ENCODE results near the gene EXOC6B.

EXOC6B gene

GRCh38 chr2:72785517-72785916 lies 40.3 kb downstream of the EXOC6B start:
- no peak for FAIRE-seq

- FAIRE-seq = no peak
These were observed 43.3 kb downstream of the EXOC6B start for GRCh38 chr2:72782520-72782919.

- FAIRE-seq = no peak
These were observed 44.4 kb downstream of the EXOC6B start for GRCh38 chr2:72781480-72781879.

GRCh38 chr2:72780477-72780876 lies 45.4 kb downstream of the EXOC6B start:
- no peak for FAIRE-seq

GRCh38 chr2:72779495-72779894 lies 46.3 kb downstream of the EXOC6B start:
- FAIRE-seq = no peak

- no peak for FAIRE-seq
These were observed 47.4 kb downstream of the EXOC6B start for GRCh38 chr2:72778410-72778809.

GRCh38 chr2:72770879-72771461 lies 54.9 kb downstream of the EXOC6B start:
- FAIRE-seq = peak; percentile 98

GRCh38 chr2:72765997-72766609 lies 59.7 kb downstream of the EXOC6B start:
- FAIRE-seq = no peak

GRCh38 chr2:72762276-72762675 lies 63.6 kb downstream of the EXOC6B start:
- FAIRE-seq = no peak

- FAIRE-seq = no peak
These were observed 66.1 kb downstream of the EXOC6B start for GRCh38 chr2:72759755-72760154.

GRCh38 chr2:72757177-72757775 lies 68.6 kb downstream of the EXOC6B start:
- FAIRE-seq = no peak

- no peak for FAIRE-seq
These were observed 70.0 kb downstream of the EXOC6B start for GRCh38 chr2:72755647-72756423.

- no peak for FAIRE-seq
These were observed 71.1 kb downstream of the EXOC6B start for GRCh38 chr2:72754628-72755320.

GRCh38 chr2:72750977-72751639 lies 74.7 kb downstream of the EXOC6B start:
- no peak for FAIRE-seq

GRCh38 chr2:72750466-72750865 lies 75.4 kb downstream of the EXOC6B start:
- no peak for FAIRE-seq

- FAIRE-seq = no peak
These were observed 78.5 kb downstream of the EXOC6B start for GRCh38 chr2:72747344-72747743.

GRCh38 chr2:72745679-72746368 lies 80.0 kb downstream of the EXOC6B start:
- FAIRE-seq = peak; percentile 97

- FAIRE-seq = no peak
These were observed 81.8 kb downstream of the EXOC6B start for GRCh38 chr2:72744049-72744448.

- no peak for FAIRE-seq
These were observed 82.4 kb downstream of the EXOC6B start for GRCh38 chr2:72743481-72743880.

GRCh38 chr2:72738096-72738495 lies 87.7 kb downstream of the EXOC6B start:
- no peak for FAIRE-seq

GRCh38 chr2:72734432-72734831 lies 91.4 kb downstream of the EXOC6B start:
- no peak for FAIRE-seq

GRCh38 chr2:72731116-72731515 lies 94.7 kb downstream of the EXOC6B start:
- no peak for FAIRE-seq
